ENCODE data around the gene CPB2.

GRCh38 chr13:46106839-46107371 lies 2.1 kb upstream of the CPB2 start:
- no peak for TF ChIP-seq CTCF (IDR thresholded peaks at IDR 0.05)
- TF ChIP-seq POLR2A (IDR thresholded peaks at IDR 0.05) = no peak

Data from testis (tissue), 2 donors.